ENCODE measurements around the gene SLC9A8. TPM values are rescaled to one million over a fixed set of nuclear protein-coding genes. Genes with fewer than 3 reads are reported as not detected.

Gene SLC9A8
- total RNA-seq, 4 donors from 2014 or later, result 7.1 to 12.4 (median 8.9) TPM

DNA sequence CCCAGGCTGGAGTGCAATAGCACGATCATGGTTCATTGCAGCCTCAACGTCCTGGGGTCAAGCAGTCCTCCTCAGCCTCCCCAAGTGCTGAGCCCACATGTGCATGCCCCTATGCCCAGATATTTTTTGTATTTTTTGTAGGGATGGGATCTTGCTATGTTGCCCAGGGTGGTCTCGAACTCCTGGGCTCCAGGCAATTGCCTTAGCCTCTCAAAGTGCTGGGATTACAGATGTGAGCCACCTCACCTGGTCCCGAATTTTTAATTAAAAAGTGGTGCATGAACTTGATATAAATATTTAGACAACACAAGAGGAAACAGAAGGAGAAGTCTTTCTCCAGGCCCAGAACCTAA, 116.5 kb downstream of the SLC9A8 start:
- TF ChIP-seq, protein P1, sequence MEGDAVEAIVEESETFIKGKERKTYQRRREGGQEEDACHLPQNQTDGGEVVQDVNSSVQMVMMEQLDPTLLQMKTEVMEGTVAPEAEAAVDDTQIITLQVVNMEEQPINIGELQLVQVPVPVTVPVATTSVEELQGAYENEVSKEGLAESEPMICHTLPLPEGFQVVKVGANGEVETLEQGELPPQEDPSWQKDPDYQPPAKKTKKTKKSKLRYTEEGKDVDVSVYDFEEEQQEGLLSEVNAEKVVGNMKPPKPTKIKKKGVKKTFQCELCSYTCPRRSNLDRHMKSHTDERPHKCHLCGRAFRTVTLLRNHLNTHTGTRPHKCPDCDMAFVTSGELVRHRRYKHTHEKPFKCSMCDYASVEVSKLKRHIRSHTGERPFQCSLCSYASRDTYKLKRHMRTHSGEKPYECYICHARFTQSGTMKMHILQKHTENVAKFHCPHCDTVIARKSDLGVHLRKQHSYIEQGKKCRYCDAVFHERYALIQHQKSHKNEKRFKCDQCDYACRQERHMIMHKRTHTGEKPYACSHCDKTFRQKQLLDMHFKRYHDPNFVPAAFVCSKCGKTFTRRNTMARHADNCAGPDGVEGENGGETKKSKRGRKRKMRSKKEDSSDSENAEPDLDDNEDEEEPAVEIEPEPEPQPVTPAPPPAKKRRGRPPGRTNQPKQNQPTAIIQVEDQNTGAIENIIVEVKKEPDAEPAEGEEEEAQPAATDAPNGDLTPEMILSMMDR (IDR thresholded peaks at IDR 0.05; ENCODE audit: low read depth), result no peak

GRCh38 chr20:49935746-49936152, 123.1 kb downstream of the SLC9A8 start:
- TF ChIP-seq, protein P1 (IDR thresholded peaks at IDR 0.05; ENCODE audit: low read depth), result no peak

DNA sequence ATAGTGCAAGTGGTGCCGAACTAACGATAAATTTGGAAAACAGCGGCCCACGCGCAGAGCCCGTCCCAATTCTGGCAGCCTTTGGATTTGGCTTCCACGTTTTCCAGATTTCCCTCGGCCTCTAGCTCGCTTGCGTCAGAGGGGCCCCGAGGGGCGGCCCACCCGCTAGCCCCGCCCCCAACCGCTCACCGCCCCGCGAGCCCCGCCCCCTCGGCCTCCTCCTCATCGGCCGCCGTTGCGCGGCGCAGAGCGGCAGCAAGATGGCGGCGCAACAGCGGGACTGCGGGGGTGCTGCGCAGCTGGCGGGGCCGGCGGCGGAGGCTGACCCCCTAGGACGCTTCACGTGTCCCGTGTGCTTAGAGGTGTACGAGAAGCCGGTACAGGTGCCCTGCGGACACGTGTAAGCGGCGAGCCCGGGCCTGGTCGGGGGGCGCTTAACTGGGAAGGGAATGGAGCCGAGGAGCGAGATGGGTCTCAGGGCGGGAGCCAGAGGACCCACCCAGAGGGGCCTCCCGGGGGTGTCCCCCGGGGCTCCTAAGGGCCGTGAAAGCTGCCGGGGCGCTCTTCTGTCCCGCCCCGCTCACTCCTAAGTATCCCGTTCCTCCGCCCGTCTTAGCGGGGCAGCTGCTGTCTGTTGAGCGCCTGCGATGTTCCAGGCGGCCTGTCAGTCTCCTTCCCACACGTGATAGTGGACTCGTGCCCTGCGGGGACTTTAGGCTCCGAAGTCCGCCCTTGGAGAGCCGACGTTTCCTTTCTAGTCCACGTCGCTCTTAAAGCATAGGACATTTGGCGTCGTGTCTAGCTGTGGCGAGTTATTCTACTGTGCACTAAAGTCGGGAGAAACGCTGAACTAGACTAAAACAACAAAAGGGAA, 123.8 kb downstream of the SLC9A8 start, which contains the start of gene RNF114:
Gene RNF114 (plus strand): TSS at position 245 of the 874 bp plus-strand sequence. CDS start 16 bp downstream, at position 261.
- TF ChIP-seq, protein P1 (IDR thresholded peaks at IDR 0.05; ENCODE audit: low read depth), result no peak

DNA sequence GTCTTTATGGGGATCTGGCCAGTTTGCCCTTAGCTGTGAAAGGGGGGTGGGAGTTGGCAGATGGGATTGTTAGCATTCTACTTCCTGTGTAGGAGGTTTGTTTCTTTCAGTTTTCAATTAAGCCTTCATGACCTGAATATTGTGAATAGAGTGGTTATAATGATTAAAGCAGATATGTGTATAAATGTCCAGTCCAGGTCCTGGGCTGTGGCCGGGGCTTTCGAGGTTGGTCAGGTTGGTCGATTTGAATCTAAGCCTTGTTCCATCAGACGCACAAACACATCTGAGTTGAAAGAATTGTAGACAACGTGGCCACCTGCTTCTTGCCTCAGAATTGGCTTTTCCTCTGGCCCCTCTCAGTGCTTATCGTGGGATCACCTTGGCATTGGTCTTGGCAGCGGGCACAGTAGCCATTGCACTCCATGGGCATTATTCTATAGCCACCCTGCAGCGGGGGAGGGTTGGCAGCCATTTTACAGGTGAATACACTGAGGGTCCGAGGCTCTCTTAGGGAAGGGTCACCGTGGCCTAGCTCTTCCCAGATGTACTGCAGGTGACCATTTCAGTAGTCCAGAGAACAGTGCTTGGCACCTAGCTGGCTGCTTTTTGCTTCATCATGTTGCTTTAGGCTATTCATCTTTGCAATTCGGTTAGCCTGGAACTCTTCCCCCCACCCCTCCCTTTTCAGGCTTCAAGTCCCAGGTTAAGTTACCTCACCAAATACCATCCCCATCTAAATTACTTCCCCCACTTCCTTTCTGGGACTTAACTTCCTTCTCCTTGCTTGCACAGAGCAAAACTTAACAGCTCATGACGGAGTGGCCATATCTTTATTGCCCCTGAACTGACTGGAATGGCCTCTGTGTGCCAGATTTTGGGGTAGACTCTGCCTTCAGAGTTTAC, 124.7 kb downstream of the SLC9A8 start:
- TF ChIP-seq, protein P1 (IDR thresholded peaks at IDR 0.05; ENCODE audit: low read depth), result no peak

- TF ChIP-seq, protein P1 (IDR thresholded peaks at IDR 0.05; ENCODE audit: low read depth), result no peak
Observed at GRCh38 chr20:49938173-49939163, 125.8 kb downstream of the SLC9A8 start.

DNA sequence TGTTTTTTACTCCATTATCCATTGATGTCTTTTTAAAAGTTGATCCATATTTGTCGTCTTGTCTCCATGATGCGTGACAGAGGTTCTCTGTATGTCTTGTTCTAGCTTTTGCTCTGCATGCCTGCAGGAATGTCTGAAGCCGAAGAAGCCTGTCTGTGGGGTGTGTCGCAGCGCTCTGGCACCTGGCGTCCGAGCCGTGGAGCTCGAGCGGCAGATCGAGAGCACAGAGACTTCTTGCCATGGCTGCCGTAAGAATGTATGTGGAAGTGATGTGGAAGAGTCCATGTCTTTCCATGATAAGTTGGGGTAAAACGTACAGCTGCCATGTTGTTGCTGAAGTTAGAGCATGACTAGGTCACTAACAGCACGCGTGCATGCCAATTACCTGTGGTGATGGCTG, 128.8 kb downstream of the SLC9A8 start:
- TF ChIP-seq, protein P1 (IDR thresholded peaks at IDR 0.05; ENCODE audit: low read depth), result no peak

Small RNAs within 50 kb of the gene (small RNA-seq; reads per million reads assigned to genes)
- gene RF00017 (not detected), gene RF00019 (0.49 reads per million), gene RNU6-919P (not detected)

Other genes with a start within 250 kb of the SLC9A8 start
- 10 to 100 TPM; 17.0 to 39.2 (median 32.4) TPM for gene PTGIS, start 244.7 kb upstream of the SLC9A8 start, total RNA-seq
- 10 to 100 TPM; 18.1 to 26.2 (median 21.2) TPM for gene B4GALT5, start 99.0 kb upstream of the SLC9A8 start, total RNA-seq
- gene SPATA2, start 102.7 kb downstream of the SLC9A8 start, total RNA-seq, result 1 to 10 TPM; 1.7 to 3.0 (median 1.9) TPM
- 100 to 1,000 TPM; 136 to 193 (median 176) TPM for gene RNF114, start 123.6 kb downstream of the SLC9A8 start, total RNA-seq
- gene SNAI1, start 170.2 kb downstream of the SLC9A8 start, total RNA-seq, result 1 to 10 TPM; 1.2 to 5.5 (median 4.2) TPM